Measurements from ENCODE around the gene CENPX.
"Not testable (repeated sequence)": the region's sequence is repeated elsewhere in the genome, so short reads cannot be mapped to it uniquely, and the experiment has no call there.

The CENPX gene

GRCh38 chr17:82039695-82040299 is 17.1 kb upstream of the CENPX start:
- no peak overlapping the region for H3K9ac ChIP-seq (ENCODE audit: low read depth in 1 of 2, low read length in 2 of 2)
- no peak overlapping the region for H3K27ac ChIP-seq (ENCODE audit: low read depth in 2 of 2, low read length in 2 of 2)
- H3K4me1 ChIP-seq (ENCODE audit: control insufficient read depth in 2 of 2, insufficient read depth in 2 of 2, low read length in 2 of 2), result peaks cover 13 to 14% of the 10 kb centered on the region in 2 donors
- peaks cover 2 to 4% of the 10 kb centered on the region in 2 donors for H3K36me3 ChIP-seq (ENCODE audit: control insufficient read depth in 2 of 2, insufficient read depth in 2 of 2, low read length in 2 of 2)
- H3K4me3 ChIP-seq (ENCODE audit: low read length in 2 of 2), result no peak overlapping the region
- H3K27me3 ChIP-seq (ENCODE audit: control insufficient read depth in 2 of 2, insufficient read depth in 2 of 2, low read length in 2 of 2), result no peaks in the 10 kb centered on the region
- no peaks in the 10 kb centered on the region for H3K9me3 ChIP-seq (ENCODE audit: control insufficient read depth in 2 of 2, low read length in 2 of 2)

- not testable (repeated sequence) for H3K27ac ChIP-seq (ENCODE audit: low read depth in 2 of 2, low read length in 2 of 2); H3K36me3 ChIP-seq (ENCODE audit: control insufficient read depth in 2 of 2, insufficient read depth in 2 of 2, low read length in 2 of 2); H3K9me3 ChIP-seq (ENCODE audit: control insufficient read depth in 2 of 2, low read length in 2 of 2)
Observed at GRCh38 chr17:82038796-82039409, 16.2 kb upstream of the CENPX start.

GRCh38 chr17:82037889-82038195 is 15.2 kb upstream of the CENPX start:
- peaks cover 2 to 4% of the 10 kb centered on the region in 2 donors for H3K36me3 ChIP-seq (ENCODE audit: control insufficient read depth in 2 of 2, insufficient read depth in 2 of 2, low read length in 2 of 2)
- peaks cover 13 to 14% of the 10 kb centered on the region in 2 donors for H3K4me1 ChIP-seq (ENCODE audit: control insufficient read depth in 2 of 2, insufficient read depth in 2 of 2, low read length in 2 of 2)
- H3K27ac ChIP-seq (ENCODE audit: low read depth in 2 of 2, low read length in 2 of 2), result peak overlapping the region; percentile 98 to 99
- no peaks in the 10 kb centered on the region for H3K27me3 ChIP-seq (ENCODE audit: control insufficient read depth in 2 of 2, insufficient read depth in 2 of 2, low read length in 2 of 2)
- H3K4me3 ChIP-seq (ENCODE audit: low read length in 2 of 2), result peak overlapping the region; percentile 31 to 77
- no peak overlapping the region for H3K9ac ChIP-seq (ENCODE audit: low read depth in 1 of 2, low read length in 2 of 2)
- H3K9me3 ChIP-seq (ENCODE audit: control insufficient read depth in 2 of 2, low read length in 2 of 2), result no peaks in the 10 kb centered on the region

More at GRCh38 chr17:82038796-82039409, 16.2 kb upstream of the CENPX start:
- not testable (repeated sequence) for H3K9ac ChIP-seq (ENCODE audit: low read depth in 1 of 2, low read length in 2 of 2); H3K4me3 ChIP-seq (ENCODE audit: low read length in 2 of 2); H3K27me3 ChIP-seq (ENCODE audit: control insufficient read depth in 2 of 2, insufficient read depth in 2 of 2, low read length in 2 of 2)
- peaks cover 13 to 14% of the 10 kb centered on the region in 2 donors for H3K4me1 ChIP-seq (ENCODE audit: control insufficient read depth in 2 of 2, insufficient read depth in 2 of 2, low read length in 2 of 2)

GRCh38 chr17:82037092-82037888 is 14.6 kb upstream of the CENPX start, which contains the start of gene DCXR:
Gene DCXR, minus strand, starts transcription at chr17:82037697. Its CDS starts 15 bp downstream, at chr17:82037682.
- H3K4me1 ChIP-seq (ENCODE audit: control insufficient read depth in 2 of 2, insufficient read depth in 2 of 2, low read length in 2 of 2), result peaks cover 13 to 16% of the 10 kb centered on the region in 2 donors
- H3K9me3 ChIP-seq (ENCODE audit: control insufficient read depth in 2 of 2, low read length in 2 of 2), result no peaks in the 10 kb centered on the region
- H3K36me3 ChIP-seq (ENCODE audit: control insufficient read depth in 2 of 2, insufficient read depth in 2 of 2, low read length in 2 of 2), result peaks cover 2 to 4% of the 10 kb centered on the region in 2 donors
- no peaks in the 10 kb centered on the region for H3K27me3 ChIP-seq (ENCODE audit: control insufficient read depth in 2 of 2, insufficient read depth in 2 of 2, low read length in 2 of 2)
- peak within 1 kb of the TSS; percentile 98 to 99 for H3K27ac ChIP-seq (ENCODE audit: low read depth in 2 of 2, low read length in 2 of 2)
- H3K9ac ChIP-seq (ENCODE audit: low read depth in 1 of 2, low read length in 2 of 2), result peak within 1 kb of the TSS; percentile 78 to 79
- H3K4me3 ChIP-seq (ENCODE audit: low read length in 2 of 2), result peak within 1 kb of the TSS; percentile 74 to 77

GRCh38 chr17:82036634-82037091 is 14.0 kb upstream of the CENPX start:
- Histone ChIP-seq H3K27ac (ENCODE audit: low read depth in 2 of 2, low read length in 2 of 2) (peak overlapping the region; percentile 98 to 99), H3K36me3 (ENCODE audit: control insufficient read depth in 2 of 2, insufficient read depth in 2 of 2, low read length in 2 of 2) (peaks cover 2 to 4% of the 10 kb centered on the region in 2 donors), H3K9me3 (ENCODE audit: control insufficient read depth in 2 of 2, low read length in 2 of 2) (no peaks in the 10 kb centered on the region), H3K4me1 (ENCODE audit: control insufficient read depth in 2 of 2, insufficient read depth in 2 of 2, low read length in 2 of 2) (peaks cover 17 to 20% of the 10 kb centered on the region in 2 donors), H3K4me3 (ENCODE audit: low read length in 2 of 2) (peak overlapping the region; percentile 74), H3K9ac (ENCODE audit: low read depth in 1 of 2, low read length in 2 of 2) (peak overlapping the region; percentile 78 to 79), H3K27me3 (ENCODE audit: control insufficient read depth in 2 of 2, insufficient read depth in 2 of 2, low read length in 2 of 2) (no peaks in the 10 kb centered on the region)

GRCh38 chr17:82035956-82036633 is 13.4 kb upstream of the CENPX start:
- no peak overlapping the region for H3K27ac ChIP-seq (ENCODE audit: low read depth in 2 of 2, low read length in 2 of 2)

GRCh38 chr17:82035488-82035887 is 12.8 kb upstream of the CENPX start:
- H3K36me3 ChIP-seq (ENCODE audit: control insufficient read depth in 2 of 2, insufficient read depth in 2 of 2, low read length in 2 of 2), result peaks cover 2 to 4% of the 10 kb centered on the region in 2 donors
- H3K4me1 ChIP-seq (ENCODE audit: control insufficient read depth in 2 of 2, insufficient read depth in 2 of 2, low read length in 2 of 2), result peaks cover 22 to 23% of the 10 kb centered on the region in 2 donors
- no peaks in the 10 kb centered on the region for H3K9me3 ChIP-seq (ENCODE audit: control insufficient read depth in 2 of 2, low read length in 2 of 2)
- no peak overlapping the region for H3K9ac ChIP-seq (ENCODE audit: low read depth in 1 of 2, low read length in 2 of 2)
- H3K4me3 ChIP-seq (ENCODE audit: low read length in 2 of 2), result no peak overlapping the region
- H3K27me3 ChIP-seq (ENCODE audit: control insufficient read depth in 2 of 2, insufficient read depth in 2 of 2, low read length in 2 of 2), result no peaks in the 10 kb centered on the region
- no peak overlapping the region for H3K27ac ChIP-seq (ENCODE audit: low read depth in 2 of 2, low read length in 2 of 2)

More at GRCh38 chr17:82035956-82036633, 13.4 kb upstream of the CENPX start:
- Histone ChIP-seq H3K9ac (ENCODE audit: low read depth in 1 of 2, low read length in 2 of 2) (peak overlapping the region; percentile 78 to 79), H3K4me3 (ENCODE audit: low read length in 2 of 2) (peak overlapping the region; percentile 74), H3K27me3 (ENCODE audit: control insufficient read depth in 2 of 2, insufficient read depth in 2 of 2, low read length in 2 of 2) (no peaks in the 10 kb centered on the region), H3K4me1 (ENCODE audit: control insufficient read depth in 2 of 2, insufficient read depth in 2 of 2, low read length in 2 of 2) (peaks cover 17 to 20% of the 10 kb centered on the region in 2 donors), H3K9me3 (ENCODE audit: control insufficient read depth in 2 of 2, low read length in 2 of 2) (no peaks in the 10 kb centered on the region), H3K36me3 (ENCODE audit: control insufficient read depth in 2 of 2, insufficient read depth in 2 of 2, low read length in 2 of 2) (peaks cover 2 to 4% of the 10 kb centered on the region in 2 donors)

GRCh38 chr17:82034371-82035011 is 11.8 kb upstream of the CENPX start:
- no peaks in the 10 kb centered on the region for H3K9me3 ChIP-seq (ENCODE audit: control insufficient read depth in 2 of 2, low read length in 2 of 2)
- H3K36me3 ChIP-seq (ENCODE audit: control insufficient read depth in 2 of 2, insufficient read depth in 2 of 2, low read length in 2 of 2), result peaks cover 2 to 4% of the 10 kb centered on the region in 2 donors
- H3K9ac ChIP-seq (ENCODE audit: low read depth in 1 of 2, low read length in 2 of 2), result no peak overlapping the region
- H3K27me3 ChIP-seq (ENCODE audit: control insufficient read depth in 2 of 2, insufficient read depth in 2 of 2, low read length in 2 of 2), result no peaks in the 10 kb centered on the region
- peaks cover 22 to 30% of the 10 kb centered on the region in 2 donors for H3K4me1 ChIP-seq (ENCODE audit: control insufficient read depth in 2 of 2, insufficient read depth in 2 of 2, low read length in 2 of 2)
- H3K4me3 ChIP-seq (ENCODE audit: low read length in 2 of 2), result no peak overlapping the region
- no peak overlapping the region for H3K27ac ChIP-seq (ENCODE audit: low read depth in 2 of 2, low read length in 2 of 2)

GRCh38 chr17:82033359-82034085 is 10.8 kb upstream of the CENPX start:
- H3K9me3 ChIP-seq (ENCODE audit: control insufficient read depth in 2 of 2, low read length in 2 of 2), result no peaks in the 10 kb centered on the region
- H3K9ac ChIP-seq (ENCODE audit: low read depth in 1 of 2, low read length in 2 of 2), result no peak overlapping the region
- H3K4me3 ChIP-seq (ENCODE audit: low read length in 2 of 2), result no peak overlapping the region
- no peaks in the 10 kb centered on the region for H3K27me3 ChIP-seq (ENCODE audit: control insufficient read depth in 2 of 2, insufficient read depth in 2 of 2, low read length in 2 of 2)
- H3K27ac ChIP-seq (ENCODE audit: low read depth in 2 of 2, low read length in 2 of 2), result no peak overlapping the region
- peaks cover 2 to 4% of the 10 kb centered on the region in 2 donors for H3K36me3 ChIP-seq (ENCODE audit: control insufficient read depth in 2 of 2, insufficient read depth in 2 of 2, low read length in 2 of 2)
- peaks cover 22 to 30% of the 10 kb centered on the region in 2 donors for H3K4me1 ChIP-seq (ENCODE audit: control insufficient read depth in 2 of 2, insufficient read depth in 2 of 2, low read length in 2 of 2)

Measured in mucosa of rectum (tissue), 2 donors.